ENCODE data around the gene CLDN20.

- TF ChIP-seq CTCF (IDR thresholded peaks at IDR 0.05) (no peak), POLR2AphosphoS5 (IDR thresholded peaks at IDR 0.05; ENCODE audit: insufficient read depth in 1 of 2, low read depth in 1 of 2) (no peak)
These were observed 53.4 kb downstream of the CLDN20 start for GRCh38 chr6:155317186-155317585.
